Measurements from ENCODE around the gene PDCL2.

DNA sequence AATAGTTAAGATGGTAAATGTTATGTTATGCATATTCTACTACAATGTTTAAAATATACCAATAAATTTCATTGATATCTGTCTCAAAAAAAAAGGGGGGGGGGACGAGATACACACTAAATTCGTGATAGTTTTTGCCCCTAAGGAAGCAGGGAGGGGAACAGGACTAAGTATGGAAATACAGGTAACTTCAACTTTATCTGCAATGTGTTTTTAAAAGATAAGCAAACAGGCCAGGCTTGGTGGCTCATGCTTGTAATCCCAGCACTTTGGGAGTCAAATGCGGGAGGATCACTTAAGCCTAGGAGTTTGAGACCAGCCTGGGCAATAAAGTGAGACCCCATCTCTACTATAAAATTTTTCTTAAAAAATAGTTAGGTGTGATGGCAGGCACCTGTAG, 31.9 kb downstream of the PDCL2 start:
- TF ChIP-seq CTCF (IDR thresholded peaks at IDR 0.05 in 4 of 5, conservative IDR thresholded peaks at IDR 0.05 in 1 of 5) (no peak), POLR2A (IDR thresholded peaks at IDR 0.05) (no peak)

All from gastrocnemius medialis (tissue), 4 donors.